Gastrocnemius medialis (tissue), 4 donors: ENCODE results near the gene TXNRD1.

Experiments
- POLR2A ChIP-seq, 2 donors: fragments of 450-650 bp; IDR thresholded peaks; one replicate each; pipeline ENCODE4 v1.6.1; 2017; ENCODE audit warnings: antibody characterized with exemption in 2 of 2, mild to moderate bottlenecking in 2 of 2, moderate library complexity in 2 of 2
- TF ChIP-seq, protein P1 (sequence below), 5 experiments: fragments of 450-650 bp in 3 of 5; fragments of 200-600 bp in 2 of 5; sonication (generic) in 2 of 5; IDR thresholded peaks in 4 of 5; conservative IDR thresholded peaks in 1 of 5; 1 replicate in 4 of 5; 2 replicates in 1 of 5; pipeline ENCODE4 v1.5.1; 2016 to 2019; ENCODE audit warnings: antibody characterized with exemption in 5 of 5, mild to moderate bottlenecking in 3 of 5, moderate library complexity in 3 of 5

DNA sequence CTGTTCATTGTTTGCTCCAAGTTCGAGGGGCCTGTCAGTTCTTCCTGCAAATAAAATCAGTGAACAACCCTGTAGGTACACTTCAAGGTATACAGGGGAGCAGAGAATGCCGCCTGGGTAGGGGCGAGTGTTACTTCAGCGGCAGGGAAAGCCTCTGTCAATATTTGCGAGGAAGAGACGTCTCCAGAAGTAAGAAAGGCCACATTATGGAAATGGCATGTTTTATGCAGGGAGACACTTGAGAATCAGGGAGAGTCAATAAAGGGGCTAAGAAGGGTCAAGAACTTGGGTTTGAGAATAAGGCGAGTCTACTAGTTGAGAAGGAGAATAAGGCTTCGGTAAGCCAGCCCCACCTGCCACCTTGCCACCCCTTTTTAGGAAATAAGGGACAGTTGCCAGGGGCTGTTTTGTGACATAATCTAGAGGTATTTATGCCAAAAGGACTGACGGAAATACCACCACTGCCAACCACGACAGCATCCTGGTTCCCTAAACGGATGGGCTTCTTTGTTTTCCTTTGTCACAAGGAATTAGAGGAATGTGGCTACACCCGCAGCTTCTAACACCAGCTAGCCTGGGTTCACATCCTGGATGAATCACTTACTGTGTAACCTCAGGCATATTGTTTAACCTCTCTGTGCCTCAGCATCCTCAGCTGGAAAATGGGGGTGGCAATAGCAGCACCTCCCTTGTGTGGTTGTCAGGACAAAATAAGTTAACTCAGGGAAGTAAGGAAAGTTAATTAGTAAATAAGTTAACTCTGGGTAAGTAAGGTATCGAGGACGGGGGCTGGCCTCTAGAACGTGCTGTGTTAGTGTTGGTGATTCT, 155.7 kb downstream of the TXNRD1 start:
- TF ChIP-seq, protein P1, sequence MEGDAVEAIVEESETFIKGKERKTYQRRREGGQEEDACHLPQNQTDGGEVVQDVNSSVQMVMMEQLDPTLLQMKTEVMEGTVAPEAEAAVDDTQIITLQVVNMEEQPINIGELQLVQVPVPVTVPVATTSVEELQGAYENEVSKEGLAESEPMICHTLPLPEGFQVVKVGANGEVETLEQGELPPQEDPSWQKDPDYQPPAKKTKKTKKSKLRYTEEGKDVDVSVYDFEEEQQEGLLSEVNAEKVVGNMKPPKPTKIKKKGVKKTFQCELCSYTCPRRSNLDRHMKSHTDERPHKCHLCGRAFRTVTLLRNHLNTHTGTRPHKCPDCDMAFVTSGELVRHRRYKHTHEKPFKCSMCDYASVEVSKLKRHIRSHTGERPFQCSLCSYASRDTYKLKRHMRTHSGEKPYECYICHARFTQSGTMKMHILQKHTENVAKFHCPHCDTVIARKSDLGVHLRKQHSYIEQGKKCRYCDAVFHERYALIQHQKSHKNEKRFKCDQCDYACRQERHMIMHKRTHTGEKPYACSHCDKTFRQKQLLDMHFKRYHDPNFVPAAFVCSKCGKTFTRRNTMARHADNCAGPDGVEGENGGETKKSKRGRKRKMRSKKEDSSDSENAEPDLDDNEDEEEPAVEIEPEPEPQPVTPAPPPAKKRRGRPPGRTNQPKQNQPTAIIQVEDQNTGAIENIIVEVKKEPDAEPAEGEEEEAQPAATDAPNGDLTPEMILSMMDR (IDR thresholded peaks at IDR 0.05 in 4 of 5, conservative IDR thresholded peaks at IDR 0.05 in 1 of 5): no peak
- TF ChIP-seq POLR2A (IDR thresholded peaks at IDR 0.05): no peak
